Measurements from ENCODE around the gene CYTIP. TPM values are rescaled to one million over a fixed set of nuclear protein-coding genes. Genes with fewer than 3 reads are reported as not detected.
"Not testable (repeated sequence)": the region's sequence is repeated elsewhere in the genome, so short reads cannot be mapped to it uniquely, and the experiment has no call there.

CYTIP gene
- total RNA-seq, 1 experiment from 2014 or later, result 5.9 TPM

DNA sequence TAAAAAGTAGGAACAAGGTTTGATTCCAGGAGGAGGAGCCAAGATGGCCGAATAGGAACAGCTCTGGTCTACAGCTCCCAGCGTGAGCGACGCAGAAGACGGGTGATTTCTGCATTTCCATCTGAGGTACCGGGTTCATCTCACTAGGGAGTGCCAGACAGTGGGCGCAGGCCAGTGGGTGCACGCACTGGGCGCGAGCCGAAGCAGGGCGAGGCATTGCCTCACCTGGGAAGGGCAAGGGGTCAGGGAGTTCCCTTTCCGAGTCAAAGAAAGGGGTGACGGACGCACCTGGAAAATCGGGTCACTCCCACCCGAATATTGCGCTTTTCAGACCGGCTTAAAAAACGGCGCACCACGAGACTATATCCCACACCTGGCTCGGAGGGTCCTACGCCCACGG is 75.4 kb downstream of the CYTIP start:
- DNase-seq (ENCODE audit: low read depth), result not testable (repeated sequence)

DNA sequence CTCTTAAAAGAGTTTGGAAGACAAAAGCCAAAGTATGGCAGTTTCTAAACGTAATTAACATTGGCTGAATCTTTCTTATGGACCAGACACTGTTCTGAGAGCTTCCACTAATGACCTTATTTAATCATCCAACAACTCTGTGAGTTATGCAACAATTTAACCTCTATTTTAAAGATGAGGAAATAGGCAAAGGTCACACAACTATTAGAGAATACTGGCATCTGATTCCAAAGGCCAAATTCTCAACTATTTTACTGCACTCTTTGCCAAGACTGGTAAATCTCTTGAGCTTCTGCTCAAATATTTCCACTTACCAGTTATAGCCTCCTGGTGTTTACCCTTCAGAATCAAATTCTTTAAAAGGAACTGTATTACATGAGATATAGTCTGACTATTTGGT is 76.2 kb downstream of the CYTIP start:
- DNase-seq (ENCODE audit: low read depth), result no peak

Other genes with a start within 250 kb of the CYTIP start
- gene GALNT5, start 186.4 kb downstream of the CYTIP start, total RNA-seq (2014; rRNA removed; shearing (Covaris generic)), result under 0.01 and 0.03 TPM in 2 replicates
- 0.29 TPM in 1 of 2 replicates, not detected in the other for gene ERMN, start 118.3 kb downstream of the CYTIP start, total RNA-seq (2014; rRNA removed; shearing (Covaris generic))
- gene ACVR1C, start 184.8 kb upstream of the CYTIP start, total RNA-seq (2014; rRNA removed; shearing (Covaris generic)), result 0.34 and 0.39 TPM in 2 replicates